GM19035 (cell line): ENCODE measurements around the gene SELPLG.
"Not testable (repeated sequence)": the region's sequence is repeated elsewhere in the genome, so short reads cannot be mapped to it uniquely, and the experiment has no call there.

Experiments used
- ATAC-seq: cut with Tn5 transposase; IDR thresholded peaks from one replicate; pipeline ENCODE4 v1.9.1; 2021; ENCODE audit not compliant: unreplicated experiment

SELPLG gene

GRCh38 chr12:108575199-108575912, 58.3 kb downstream of the SELPLG start:
- no peak for ATAC-seq

- ATAC-seq = not testable (repeated sequence)
These were observed 59.4 kb downstream of the SELPLG start for GRCh38 chr12:108574276-108574675.

DNA sequence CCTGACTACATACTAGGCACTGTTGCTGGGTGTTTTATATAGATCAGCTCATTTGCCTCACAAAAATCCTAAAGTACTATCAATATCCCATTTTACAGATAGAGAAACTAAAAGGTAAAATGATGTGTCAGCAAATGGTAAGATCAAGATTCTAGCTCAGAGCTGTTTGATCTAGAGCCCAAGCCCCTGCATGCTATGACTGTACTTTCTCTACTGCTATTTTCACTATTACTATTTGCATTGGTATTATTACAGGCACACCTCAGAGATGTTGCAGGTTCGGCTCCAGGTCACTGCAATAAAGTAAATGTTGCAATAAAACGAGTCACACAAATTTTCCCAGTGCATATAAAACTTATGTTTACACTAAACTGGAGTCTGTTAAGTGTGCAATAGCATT, 60.4 kb downstream of the SELPLG start:
- peak; percentile 33 for ATAC-seq

DNA sequence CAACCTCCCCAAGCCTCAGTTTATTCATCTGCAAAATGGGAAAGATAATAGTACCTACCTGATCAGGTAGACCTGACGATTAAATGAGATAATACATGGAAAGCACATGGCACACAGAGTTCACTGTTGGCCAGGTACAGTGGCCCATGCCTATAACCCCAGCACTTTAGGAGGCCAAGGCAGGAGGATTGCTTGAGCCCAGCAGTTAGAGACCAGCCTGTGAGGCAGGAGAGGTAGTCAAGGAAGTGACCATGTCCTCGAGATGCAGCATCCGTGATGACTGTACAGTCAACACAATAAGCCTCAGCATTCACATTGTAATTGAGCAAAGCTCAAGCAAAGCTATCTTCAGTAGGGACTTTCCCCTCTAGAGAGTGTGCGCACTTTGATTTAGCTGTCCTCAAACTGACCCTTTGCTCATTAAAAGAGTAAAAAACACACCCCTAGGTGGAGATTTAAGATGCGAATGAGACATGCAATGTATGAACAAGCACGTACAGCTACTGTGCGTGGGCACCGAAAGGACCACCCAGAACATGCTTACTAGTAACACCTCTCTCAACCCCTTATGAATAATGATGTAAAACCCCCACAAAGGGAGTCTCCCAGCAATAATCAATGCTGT, 61.4 kb downstream of the SELPLG start:
- no peak for ATAC-seq
